Mammary epithelial cell (primary cell): ENCODE data around the gene SLC39A9.

Experiments used
- EZH2 ChIP-seq: IDR thresholded peaks from 2 replicates; pipeline ENCODE4 v1.6.1; 2012; ENCODE audit warnings: low read length, inconsistent platforms, borderline replicate concordance
- TF ChIP-seq, protein P1 (sequence below), 2 donors: IDR thresholded peaks in 1 of 2; conservative IDR thresholded peaks in 1 of 2; 2 replicates each; pipeline ENCODE4 v1.5.1; 2011 to 2012; ENCODE audit warnings: inconsistent platforms in 2 of 2, low read length in 2 of 2, mild to moderate bottlenecking in 2 of 2, control low read depth in 1 of 2, low read depth in 1 of 2; ENCODE audit not compliant: insufficient read depth in 1 of 2; ENCODE audit errors: extremely low read depth in 1 of 2

DNA sequence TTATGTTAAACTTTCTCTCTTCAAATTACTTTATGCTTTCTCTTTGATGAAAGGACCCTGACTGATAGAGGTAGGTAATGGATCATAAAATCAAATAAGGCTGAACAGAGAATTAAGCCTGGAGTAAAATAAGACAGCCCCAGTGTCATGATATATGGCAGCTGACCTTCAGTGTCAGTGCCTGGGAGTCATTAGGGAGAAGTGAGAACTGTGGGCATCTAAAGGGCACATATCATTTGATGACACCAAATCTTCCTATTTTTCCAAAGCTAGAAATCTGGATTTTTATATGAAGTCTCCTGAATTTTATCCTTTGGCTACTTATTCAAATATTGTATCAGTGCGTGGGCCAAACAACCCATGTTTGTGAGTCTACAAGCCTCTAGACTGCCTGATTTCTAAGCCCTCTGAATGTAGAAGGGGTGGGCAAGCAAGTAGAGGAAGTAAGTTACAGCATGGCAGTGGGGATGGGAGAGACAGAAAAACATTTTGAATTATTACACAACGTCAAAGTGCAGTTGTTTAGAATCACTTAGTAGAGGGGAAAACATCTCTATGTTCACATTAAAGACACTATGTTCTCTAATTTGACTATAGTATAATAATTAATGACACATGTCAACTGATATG lies 10.0 kb downstream of the SLC39A9 start:
- TF ChIP-seq, protein P1, sequence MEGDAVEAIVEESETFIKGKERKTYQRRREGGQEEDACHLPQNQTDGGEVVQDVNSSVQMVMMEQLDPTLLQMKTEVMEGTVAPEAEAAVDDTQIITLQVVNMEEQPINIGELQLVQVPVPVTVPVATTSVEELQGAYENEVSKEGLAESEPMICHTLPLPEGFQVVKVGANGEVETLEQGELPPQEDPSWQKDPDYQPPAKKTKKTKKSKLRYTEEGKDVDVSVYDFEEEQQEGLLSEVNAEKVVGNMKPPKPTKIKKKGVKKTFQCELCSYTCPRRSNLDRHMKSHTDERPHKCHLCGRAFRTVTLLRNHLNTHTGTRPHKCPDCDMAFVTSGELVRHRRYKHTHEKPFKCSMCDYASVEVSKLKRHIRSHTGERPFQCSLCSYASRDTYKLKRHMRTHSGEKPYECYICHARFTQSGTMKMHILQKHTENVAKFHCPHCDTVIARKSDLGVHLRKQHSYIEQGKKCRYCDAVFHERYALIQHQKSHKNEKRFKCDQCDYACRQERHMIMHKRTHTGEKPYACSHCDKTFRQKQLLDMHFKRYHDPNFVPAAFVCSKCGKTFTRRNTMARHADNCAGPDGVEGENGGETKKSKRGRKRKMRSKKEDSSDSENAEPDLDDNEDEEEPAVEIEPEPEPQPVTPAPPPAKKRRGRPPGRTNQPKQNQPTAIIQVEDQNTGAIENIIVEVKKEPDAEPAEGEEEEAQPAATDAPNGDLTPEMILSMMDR (conservative IDR thresholded peaks at IDR 0.05 in 1 of 2, IDR thresholded peaks at IDR 0.05 in 1 of 2; ENCODE audit: extremely low read depth in 1 of 2, insufficient read depth in 1 of 2, low read depth in 1 of 2, low read length in 2 of 2) = no peak
- no peak for TF ChIP-seq EZH2
